ENCODE data around the gene ATP5F1E.

DNA sequence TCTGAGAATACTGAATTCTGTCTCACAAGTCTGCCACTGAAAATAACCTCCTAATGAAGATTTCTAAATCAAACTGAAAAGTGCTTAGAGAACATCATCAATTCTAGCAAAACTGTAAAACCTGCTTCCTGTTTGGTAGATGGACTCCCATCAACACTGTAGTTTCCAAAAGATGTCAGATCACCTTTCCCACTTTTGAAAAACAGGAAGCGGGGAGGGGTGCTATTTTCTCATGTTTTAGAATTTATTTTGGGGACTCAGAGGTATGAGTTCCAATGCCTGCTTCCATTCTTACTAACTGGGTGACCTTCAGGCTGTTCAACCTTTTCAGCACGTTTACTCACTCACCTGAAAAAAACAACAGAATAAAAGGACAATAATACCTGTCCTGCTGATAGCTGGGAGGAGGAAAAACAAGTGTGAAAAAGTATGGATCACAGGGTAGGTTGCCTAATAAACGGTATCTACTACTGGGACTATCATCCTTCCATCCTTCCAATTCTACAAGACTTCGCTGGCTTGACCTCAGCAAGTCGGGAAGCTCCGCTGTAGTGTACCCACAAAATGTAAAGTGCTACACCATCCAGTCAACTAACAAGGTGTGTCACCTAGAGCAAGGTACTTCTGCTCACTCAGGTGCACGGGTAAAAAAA lies 1.1 kb downstream of the ATP5F1E start:
- TF ChIP-seq POLR2A (IDR thresholded peaks at IDR 0.05): no peak
- TF ChIP-seq, protein P1, sequence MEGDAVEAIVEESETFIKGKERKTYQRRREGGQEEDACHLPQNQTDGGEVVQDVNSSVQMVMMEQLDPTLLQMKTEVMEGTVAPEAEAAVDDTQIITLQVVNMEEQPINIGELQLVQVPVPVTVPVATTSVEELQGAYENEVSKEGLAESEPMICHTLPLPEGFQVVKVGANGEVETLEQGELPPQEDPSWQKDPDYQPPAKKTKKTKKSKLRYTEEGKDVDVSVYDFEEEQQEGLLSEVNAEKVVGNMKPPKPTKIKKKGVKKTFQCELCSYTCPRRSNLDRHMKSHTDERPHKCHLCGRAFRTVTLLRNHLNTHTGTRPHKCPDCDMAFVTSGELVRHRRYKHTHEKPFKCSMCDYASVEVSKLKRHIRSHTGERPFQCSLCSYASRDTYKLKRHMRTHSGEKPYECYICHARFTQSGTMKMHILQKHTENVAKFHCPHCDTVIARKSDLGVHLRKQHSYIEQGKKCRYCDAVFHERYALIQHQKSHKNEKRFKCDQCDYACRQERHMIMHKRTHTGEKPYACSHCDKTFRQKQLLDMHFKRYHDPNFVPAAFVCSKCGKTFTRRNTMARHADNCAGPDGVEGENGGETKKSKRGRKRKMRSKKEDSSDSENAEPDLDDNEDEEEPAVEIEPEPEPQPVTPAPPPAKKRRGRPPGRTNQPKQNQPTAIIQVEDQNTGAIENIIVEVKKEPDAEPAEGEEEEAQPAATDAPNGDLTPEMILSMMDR (IDR thresholded peaks at IDR 0.05 in 4 of 5, conservative IDR thresholded peaks at IDR 0.05 in 1 of 5): no peak

Data from gastrocnemius medialis (tissue), 4 donors.